HUES48 (cell line): ENCODE measurements around the gene ANKS1B.
A peak's percentile ranks its signal among the peaks of the same experiment; 100 is the strongest.

Experiments
- H3K27ac ChIP-seq: one replicate; pipeline ENCODE4 v1.7.0; 2013; ENCODE audit warnings: low read depth, low read length, inconsistent platforms
- H3K27me3 ChIP-seq: 2 replicates; pipeline ENCODE4 v1.6.1; 2013; ENCODE audit warnings: mild to moderate bottlenecking, low read length; ENCODE audit not compliant: control insufficient read depth, insufficient read depth
- H3K36me3 ChIP-seq: 2 replicates; pipeline ENCODE4 v1.6.1; 2013; ENCODE audit warnings: low read length; ENCODE audit not compliant: control insufficient read depth, insufficient read depth
- H3K4me1 ChIP-seq: 2 replicates; pipeline ENCODE4 v1.6.1; 2013; ENCODE audit warnings: mild to moderate bottlenecking, low read length; ENCODE audit not compliant: control insufficient read depth, insufficient read depth
- H3K4me3 ChIP-seq: 2 replicates; pipeline ENCODE4 v1.5.1; 2013; ENCODE audit warnings: mild to moderate bottlenecking, low read depth, low read length
- H3K9ac ChIP-seq: 2 replicates; pipeline ENCODE4 v1.6.1; 2013; ENCODE audit warnings: mild to moderate bottlenecking, low read depth, low read length, moderate library complexity
- H3K9me3 ChIP-seq: 2 replicates; pipeline ENCODE4 v1.6.1; 2013; ENCODE audit warnings: low read length; ENCODE audit not compliant: control insufficient read depth, insufficient read depth

ANKS1B gene

GRCh38 chr12:99985631-99986030 is 895 bp upstream of the ANKS1B start:
- no peak overlapping the region for H3K27ac ChIP-seq
- H3K36me3 ChIP-seq = no peaks in the 10 kb centered on the region
- H3K9me3 ChIP-seq = no peaks in the 10 kb centered on the region
- H3K27me3 ChIP-seq = peaks cover 29% of the 10 kb centered on the region
- peaks cover 15% of the 10 kb centered on the region for H3K4me1 ChIP-seq
- no peak overlapping the region for H3K9ac ChIP-seq
- H3K4me3 ChIP-seq = peak overlapping the region; percentile 95

- Histone ChIP-seq H3K4me1 (peaks cover 15% of the 10 kb centered on the region), H3K27ac (no peak overlapping the region), H3K9me3 (no peaks in the 10 kb centered on the region), H3K36me3 (no peaks in the 10 kb centered on the region), H3K27me3 (peaks cover 29% of the 10 kb centered on the region), H3K4me3 (peak overlapping the region; percentile 95), H3K9ac (peak overlapping the region; percentile 74)
Measured at GRCh38 chr12:99985129-99985570, 414 bp upstream of the ANKS1B start.

- H3K27ac ChIP-seq = no peak overlapping the region
- H3K9me3 ChIP-seq = no peaks in the 10 kb centered on the region
- no peak overlapping the region for H3K9ac ChIP-seq
- H3K27me3 ChIP-seq = peaks cover 29% of the 10 kb centered on the region
- peaks cover 15% of the 10 kb centered on the region for H3K4me1 ChIP-seq
- peak overlapping the region; percentile 95 for H3K4me3 ChIP-seq
- no peaks in the 10 kb centered on the region for H3K36me3 ChIP-seq
Measured at GRCh38 chr12:99983456-99984258, 1.1 kb downstream of the ANKS1B start.

GRCh38 chr12:99981639-99982190 is 3.0 kb downstream of the ANKS1B start:
- peaks cover 15% of the 10 kb centered on the region for H3K4me1 ChIP-seq
- no peak overlapping the region for H3K9ac ChIP-seq
- no peak overlapping the region for H3K4me3 ChIP-seq
- H3K27ac ChIP-seq = no peak overlapping the region
- H3K27me3 ChIP-seq = peaks cover 29% of the 10 kb centered on the region
- no peaks in the 10 kb centered on the region for H3K9me3 ChIP-seq
- no peaks in the 10 kb centered on the region for H3K36me3 ChIP-seq

GRCh38 chr12:99979471-99979870 is 5.3 kb downstream of the ANKS1B start:
- no peak overlapping the region for H3K4me3 ChIP-seq
- no peaks in the 10 kb centered on the region for H3K36me3 ChIP-seq
- H3K27ac ChIP-seq = no peak overlapping the region
- H3K27me3 ChIP-seq = peaks cover 16% of the 10 kb centered on the region
- no peak overlapping the region for H3K9ac ChIP-seq
- H3K4me1 ChIP-seq = peaks cover 14% of the 10 kb centered on the region; the same call in 1 of the 2 replicates
- no peaks in the 10 kb centered on the region for H3K9me3 ChIP-seq

- no peaks in the 10 kb centered on the region for H3K36me3 ChIP-seq
- H3K9ac ChIP-seq = no peak overlapping the region
- H3K9me3 ChIP-seq = no peaks in the 10 kb centered on the region
- H3K4me1 ChIP-seq = peaks cover 6% of the 10 kb centered on the region; the same call in 1 of the 2 replicates
- no peak overlapping the region for H3K4me3 ChIP-seq
- H3K27ac ChIP-seq = no peak overlapping the region
- H3K27me3 ChIP-seq = peaks cover 7% of the 10 kb centered on the region
Measured at GRCh38 chr12:99978152-99978551, 6.6 kb downstream of the ANKS1B start.

GRCh38 chr12:99977550-99977949 is 7.2 kb downstream of the ANKS1B start:
- Histone ChIP-seq H3K27ac (no peak overlapping the region), H3K9ac (no peak overlapping the region), H3K4me3 (no peak overlapping the region), H3K36me3 (no peaks in the 10 kb centered on the region), H3K27me3 (peaks cover 2% of the 10 kb centered on the region; the same call in 1 of the 2 replicates), H3K4me1 (peaks cover 6% of the 10 kb centered on the region; the same call in 1 of the 2 replicates), H3K9me3 (no peaks in the 10 kb centered on the region)

- no peak overlapping the region for H3K27ac ChIP-seq
- no peak overlapping the region for H3K4me3 ChIP-seq
- no peak overlapping the region for H3K9ac ChIP-seq
- H3K27me3 ChIP-seq = no peaks in the 10 kb centered on the region
- H3K4me1 ChIP-seq = peaks cover 6% of the 10 kb centered on the region; the same call in 1 of the 2 replicates
- no peaks in the 10 kb centered on the region for H3K36me3 ChIP-seq
- no peaks in the 10 kb centered on the region for H3K9me3 ChIP-seq
Measured at GRCh38 chr12:99976762-99977161, 8.0 kb downstream of the ANKS1B start.

- no peak overlapping the region for H3K27ac ChIP-seq
Measured at GRCh38 chr12:99975321-99975720, 9.4 kb downstream of the ANKS1B start.

GRCh38 chr12:99974146-99974545 is 10.6 kb downstream of the ANKS1B start:
- Histone ChIP-seq H3K4me1 (peaks cover 6% of the 10 kb centered on the region; the same call in 1 of the 2 replicates), H3K36me3 (no peaks in the 10 kb centered on the region), H3K4me3 (no peak overlapping the region), H3K9ac (no peak overlapping the region), H3K9me3 (no peaks in the 10 kb centered on the region), H3K27me3 (no peaks in the 10 kb centered on the region), H3K27ac (no peak overlapping the region)

More at GRCh38 chr12:99975321-99975720, 9.4 kb downstream of the ANKS1B start:
- Histone ChIP-seq H3K36me3 (no peaks in the 10 kb centered on the region), H3K4me3 (no peak overlapping the region), H3K9ac (no peak overlapping the region), H3K9me3 (no peaks in the 10 kb centered on the region), H3K27me3 (no peaks in the 10 kb centered on the region), H3K4me1 (peaks cover 6% of the 10 kb centered on the region; the same call in 1 of the 2 replicates)

- no peak overlapping the region for H3K4me3 ChIP-seq
- H3K9ac ChIP-seq = no peak overlapping the region
- no peak overlapping the region for H3K27ac ChIP-seq
- H3K9me3 ChIP-seq = no peaks in the 10 kb centered on the region
- no peaks in the 10 kb centered on the region for H3K36me3 ChIP-seq
- no peaks in the 10 kb centered on the region for H3K4me1 ChIP-seq
- H3K27me3 ChIP-seq = no peaks in the 10 kb centered on the region
Measured at GRCh38 chr12:99966429-99966828, 18.3 kb downstream of the ANKS1B start.
